GM18526 (cell line): Measurements from ENCODE around the gene LRRC2.

Source experiments
- POLR2A ChIP-seq: IDR thresholded peaks from 3 replicates; pipeline ENCODE4 v1.6.1; 2011; ENCODE audit not compliant: insufficient read length; ENCODE audit errors: extremely low read depth

Gene LRRC2

DNA sequence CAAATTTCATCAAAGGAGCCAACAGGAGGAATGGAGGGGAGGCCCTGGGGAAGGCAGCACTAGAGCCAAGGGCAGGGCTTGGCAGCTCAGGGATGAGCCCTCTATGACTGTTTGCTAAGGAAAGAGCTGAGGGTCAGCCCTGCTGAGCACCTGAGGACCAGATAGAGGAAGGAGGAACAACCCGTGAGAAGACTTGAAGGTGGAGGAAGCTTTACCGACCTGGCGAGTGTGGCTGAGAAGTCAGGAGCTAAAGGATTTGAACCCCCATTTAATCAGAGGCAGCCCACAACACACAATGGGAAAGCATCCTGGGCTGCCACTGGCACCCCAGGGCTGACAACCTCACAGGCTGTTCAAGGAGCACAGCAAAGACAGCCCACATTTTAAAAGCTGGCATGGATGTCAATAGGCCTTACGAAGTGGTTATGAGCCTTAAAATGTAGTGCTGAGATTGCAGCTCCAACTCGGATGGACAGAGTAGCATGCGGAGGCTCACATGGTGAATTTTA lies 20.7 kb upstream of the LRRC2 start:
- TF ChIP-seq POLR2A = no peak

DNA sequence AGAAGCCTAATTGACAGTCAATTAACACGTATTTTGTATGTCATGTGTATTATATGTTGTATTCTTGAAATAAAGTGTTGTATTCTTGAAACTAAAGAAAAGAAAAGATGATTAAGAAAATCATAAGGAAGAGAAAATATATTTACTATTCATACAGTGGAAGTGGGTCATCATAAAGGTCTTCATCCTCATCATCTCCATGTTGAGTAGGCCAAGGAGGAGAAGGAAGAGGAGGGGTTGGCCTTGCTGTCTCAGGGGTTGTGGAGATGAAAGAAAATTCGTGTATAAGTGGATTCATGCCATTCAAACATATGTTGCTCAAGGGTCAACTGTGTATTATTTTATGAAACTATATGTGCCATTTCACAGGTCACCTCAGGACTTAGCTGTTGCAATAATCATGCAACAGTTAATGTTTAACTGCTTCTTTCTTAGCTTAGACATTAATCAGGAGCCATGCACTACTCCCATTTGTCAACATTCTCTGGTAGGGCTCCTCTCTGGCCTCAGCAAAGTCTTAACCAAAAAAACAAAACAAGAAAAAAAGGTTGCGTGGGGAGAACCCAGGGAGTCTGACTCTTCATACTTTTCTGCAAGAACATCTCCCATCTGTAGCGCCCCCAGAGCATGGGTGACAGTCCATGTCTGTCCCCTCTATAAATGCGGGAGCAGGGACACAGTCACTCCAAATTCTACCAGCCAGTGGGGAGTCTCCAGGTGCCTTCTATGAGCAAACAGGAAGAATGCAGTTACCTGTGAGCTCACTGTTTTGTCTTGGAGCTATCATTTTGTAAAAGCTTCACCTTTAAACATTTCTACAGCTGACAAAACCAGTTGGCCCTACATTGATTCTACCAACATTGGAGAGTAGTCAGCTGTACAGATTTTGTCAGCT lies 19.9 kb upstream of the LRRC2 start:
- TF ChIP-seq POLR2A = no peak

DNA sequence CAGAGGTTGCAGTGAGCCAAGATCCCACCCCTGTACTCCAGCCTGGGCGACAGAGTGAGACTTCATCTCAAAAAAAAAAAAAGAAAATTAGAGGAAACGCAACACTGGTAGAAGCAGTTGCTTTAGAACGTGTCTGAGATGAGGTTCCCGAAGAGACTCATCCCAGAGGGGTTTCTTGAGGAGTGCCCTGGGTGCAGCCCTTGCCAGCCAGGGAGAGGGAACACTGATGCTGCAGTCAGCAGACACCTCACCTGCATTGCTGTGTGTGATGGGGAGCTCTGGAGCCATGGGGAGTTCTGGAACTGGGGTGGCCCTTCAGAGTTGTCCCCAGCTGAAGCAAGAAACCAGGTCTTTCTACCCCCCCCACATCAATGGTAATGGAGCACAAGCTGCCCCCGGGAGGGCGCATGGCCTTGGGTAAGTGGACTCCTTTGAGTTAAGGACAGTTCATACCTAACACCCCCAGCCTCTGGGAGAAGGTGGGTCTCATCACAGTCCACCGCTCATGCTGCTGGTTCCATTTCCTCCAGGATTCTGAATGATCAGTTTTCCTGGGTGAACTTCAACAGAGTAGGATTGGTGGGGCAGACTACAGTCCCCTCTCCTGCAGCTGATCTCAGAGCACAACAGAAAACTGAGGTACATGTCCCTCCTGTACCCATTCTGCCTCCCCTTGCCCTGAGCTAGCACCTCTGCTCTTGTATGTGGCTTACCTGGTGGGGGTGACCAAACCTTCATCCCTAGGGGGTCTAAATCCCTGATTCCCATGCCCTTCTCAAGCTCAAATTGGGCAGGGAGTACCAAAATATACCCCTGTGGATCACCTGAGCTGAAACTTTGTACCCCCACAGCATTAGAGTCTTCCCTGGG lies 18.7 kb upstream of the LRRC2 start:
- TF ChIP-seq POLR2A = no peak

DNA sequence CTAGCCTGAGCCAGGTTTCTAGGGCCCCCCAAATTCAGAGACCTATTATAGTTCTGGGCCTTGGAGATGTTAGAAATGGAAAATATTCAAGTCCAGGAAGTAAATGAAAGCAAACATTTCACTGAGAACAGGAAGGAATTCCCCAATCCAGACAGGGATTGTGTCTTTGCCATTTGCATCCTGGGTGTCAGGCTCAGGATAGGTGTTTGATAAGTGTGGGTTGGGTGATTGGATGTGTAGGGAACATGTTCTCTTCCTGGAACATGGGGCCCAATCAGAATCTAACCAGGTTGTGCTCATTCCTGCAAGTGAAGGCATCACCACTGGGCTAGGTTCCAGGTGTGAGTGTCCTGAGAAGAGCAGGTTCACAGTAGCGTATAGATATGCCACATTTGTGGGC lies 14.6 kb upstream of the LRRC2 start:
- no peak for TF ChIP-seq POLR2A

DNA sequence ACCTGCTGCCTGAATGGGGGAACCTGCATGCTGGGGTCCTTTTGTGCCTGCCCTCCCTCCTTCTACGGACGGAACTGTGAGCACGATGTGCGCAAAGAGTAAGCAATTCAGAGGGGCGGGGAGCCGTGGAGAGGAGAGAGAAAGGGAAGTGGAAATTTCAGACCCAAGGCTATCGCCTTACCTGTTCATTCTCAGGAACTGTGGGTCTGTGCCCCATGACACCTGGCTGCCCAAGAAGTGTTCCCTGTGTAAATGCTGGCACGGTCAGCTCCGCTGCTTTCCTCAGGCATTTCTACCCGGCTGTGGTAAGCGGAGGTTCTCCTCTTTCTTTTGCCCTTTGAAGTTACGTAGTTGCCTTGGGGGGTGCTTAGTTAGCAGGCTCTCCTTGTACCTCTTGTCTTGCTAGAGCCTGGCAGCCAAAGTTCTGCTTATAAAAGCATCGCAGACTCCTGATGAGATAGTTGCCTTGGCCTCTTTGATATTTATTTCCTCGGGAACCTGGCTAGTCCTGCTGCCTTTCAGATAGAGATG lies 13.7 kb upstream of the LRRC2 start:
- no peak for TF ChIP-seq POLR2A

DNA sequence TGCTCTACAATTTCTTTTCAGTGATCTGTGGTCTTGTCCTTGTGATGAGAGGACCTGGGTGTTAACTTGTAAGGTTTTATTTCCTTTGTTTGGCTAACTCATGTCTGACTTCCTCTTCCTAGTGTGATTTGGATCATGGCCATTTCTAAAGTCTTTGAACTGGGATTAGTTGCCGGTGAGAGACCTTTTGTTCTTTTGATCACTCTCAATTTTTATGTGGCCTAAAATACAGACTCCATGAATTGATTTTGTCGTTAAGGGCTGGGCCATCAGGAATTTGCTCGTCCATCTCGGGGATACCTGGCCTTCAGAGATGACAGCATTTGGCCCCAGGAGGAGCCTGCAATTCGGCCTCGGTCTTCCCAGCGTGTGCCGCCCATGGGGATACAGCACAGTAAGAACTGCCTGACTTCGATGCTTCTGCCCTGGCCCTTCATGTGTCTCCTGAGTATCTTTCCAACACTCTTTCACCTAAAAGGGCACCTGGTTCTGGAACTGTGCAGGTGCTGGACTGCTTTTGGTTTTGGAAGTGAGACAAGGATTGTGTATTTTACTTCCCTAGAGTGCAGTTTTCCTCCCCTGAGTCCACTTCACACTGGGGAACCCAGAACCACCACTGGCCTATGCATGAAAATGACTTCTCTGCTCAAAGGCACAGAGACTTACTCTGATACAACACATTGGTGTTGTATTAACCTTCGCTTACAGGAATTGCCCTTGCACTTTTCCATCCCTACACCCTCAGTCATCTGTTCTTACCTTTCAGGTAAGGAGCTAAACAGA lies 13.1 kb upstream of the LRRC2 start:
- no peak for TF ChIP-seq POLR2A

DNA sequence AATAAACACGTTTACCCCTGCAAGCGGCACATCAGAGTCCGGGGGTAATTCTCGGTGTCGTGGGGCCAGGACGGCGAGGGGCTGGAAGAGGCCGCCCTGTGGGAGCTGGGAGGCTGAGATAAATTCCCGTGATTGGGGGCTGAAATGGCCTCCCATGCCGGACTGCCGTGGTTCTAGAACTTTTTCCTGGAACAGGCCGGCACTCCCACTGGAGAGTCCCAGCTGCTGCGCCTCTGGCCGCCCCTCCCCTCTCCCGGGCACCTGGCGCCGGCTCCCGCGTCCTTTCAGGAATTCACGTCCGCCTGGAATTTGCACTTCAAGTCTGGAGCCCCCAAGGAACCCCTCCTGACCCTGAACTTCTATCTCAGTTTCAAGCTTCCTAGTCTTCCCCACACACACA lies 10.8 kb upstream of the LRRC2 start:
- TF ChIP-seq POLR2A = no peak

DNA sequence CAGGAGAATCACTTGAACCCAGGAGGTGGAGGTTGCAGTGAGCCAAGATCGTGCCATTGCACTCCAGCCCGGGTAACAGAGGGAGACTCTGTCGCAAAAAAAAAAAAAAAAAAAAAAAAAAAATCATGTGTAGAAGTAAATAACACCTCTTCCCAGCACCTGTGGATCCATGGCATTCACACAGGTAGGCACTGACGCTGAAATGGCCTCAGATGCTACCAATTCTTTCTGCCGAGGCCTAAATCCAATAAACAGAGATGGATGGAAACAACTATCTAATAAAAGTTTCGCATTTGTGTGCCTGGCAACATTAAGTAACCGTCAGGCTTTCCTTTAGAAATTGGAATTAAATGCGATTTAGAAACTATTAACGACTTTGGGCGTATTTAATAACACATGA lies 10.3 kb upstream of the LRRC2 start:
- no peak for TF ChIP-seq POLR2A

DNA sequence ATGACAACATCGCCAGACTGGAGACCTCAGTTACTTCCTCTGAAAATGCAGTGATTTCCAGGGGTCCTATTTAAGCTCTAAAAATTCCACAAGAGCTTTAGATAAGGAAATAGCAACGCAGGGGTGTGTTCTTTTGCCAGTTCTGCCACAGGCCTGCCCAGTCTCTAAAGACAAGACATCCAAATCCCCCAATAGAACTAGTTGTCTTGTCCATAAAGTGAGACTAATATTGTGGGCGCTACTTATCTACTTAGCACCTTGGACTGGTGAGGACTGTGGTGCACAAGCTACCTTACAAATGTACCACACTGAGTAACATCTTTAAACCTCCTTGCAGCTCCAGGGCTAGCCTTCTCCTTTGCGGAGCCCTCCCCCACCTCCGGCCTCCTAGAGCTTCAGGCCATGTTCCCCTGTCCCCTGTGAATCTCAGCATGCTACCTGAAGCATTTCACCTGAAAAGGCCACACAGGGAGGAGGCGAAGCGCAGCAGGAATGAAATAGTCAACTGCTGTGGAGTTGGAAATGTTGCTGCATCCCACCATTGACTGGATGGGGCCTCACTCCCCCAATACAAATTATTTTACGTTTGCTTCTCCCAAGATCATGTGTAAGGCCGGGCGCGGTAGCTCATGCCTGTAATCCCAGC lies 9.6 kb upstream of the LRRC2 start:
- TF ChIP-seq POLR2A = no peak

DNA sequence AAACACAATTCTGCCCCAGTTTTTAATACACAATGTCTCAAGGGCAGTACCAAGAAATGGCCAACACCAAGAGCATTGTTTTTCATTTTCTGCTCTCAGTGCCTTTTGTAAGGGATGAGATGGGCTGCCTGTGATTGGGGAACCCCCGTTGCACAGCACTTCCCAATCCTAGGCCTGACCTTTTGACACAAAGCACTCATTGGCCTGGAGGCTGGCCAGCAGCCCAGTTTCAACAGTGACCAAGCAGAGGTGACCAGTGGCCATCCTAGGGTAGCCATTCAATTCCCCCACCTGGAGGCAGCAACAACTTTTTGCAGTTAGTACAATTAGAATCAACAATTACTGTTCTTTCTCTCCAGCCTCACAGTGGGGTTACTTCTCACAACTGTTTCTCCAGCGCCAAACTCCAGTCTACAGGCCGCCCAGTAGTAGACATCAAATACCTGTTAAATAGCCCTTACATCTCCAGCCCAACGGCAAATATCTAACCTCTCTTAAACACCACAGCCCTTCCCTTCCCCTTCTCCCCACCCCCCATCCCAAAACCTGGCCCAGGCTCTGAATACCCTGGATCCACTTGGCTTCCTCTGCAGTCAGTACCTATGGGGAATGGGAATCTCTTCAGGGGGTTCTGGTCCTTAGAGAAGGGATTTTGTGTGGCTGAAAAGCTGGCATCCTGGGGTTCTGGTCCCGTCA lies 8.9 kb upstream of the LRRC2 start:
- TF ChIP-seq POLR2A = no peak

DNA sequence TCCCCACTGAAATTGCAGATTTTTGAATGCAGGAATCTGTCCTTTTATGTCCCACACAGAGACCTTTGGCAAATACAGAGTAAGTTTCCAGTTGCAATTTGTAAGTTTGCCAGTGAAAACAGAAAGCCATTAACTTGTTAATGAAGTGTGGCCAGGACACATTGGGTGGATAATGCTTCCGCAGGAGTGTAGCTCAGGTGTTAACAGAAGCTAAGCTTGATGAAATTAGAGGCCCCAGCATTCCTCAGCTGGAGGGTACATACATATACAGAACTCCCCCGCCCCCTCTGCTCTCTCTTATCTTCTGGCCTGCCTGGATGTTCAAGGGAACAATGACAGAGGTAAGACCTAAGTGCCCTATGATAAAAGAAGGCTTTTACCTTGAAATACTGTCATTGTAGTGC lies 8.1 kb upstream of the LRRC2 start:
- TF ChIP-seq POLR2A = no peak

DNA sequence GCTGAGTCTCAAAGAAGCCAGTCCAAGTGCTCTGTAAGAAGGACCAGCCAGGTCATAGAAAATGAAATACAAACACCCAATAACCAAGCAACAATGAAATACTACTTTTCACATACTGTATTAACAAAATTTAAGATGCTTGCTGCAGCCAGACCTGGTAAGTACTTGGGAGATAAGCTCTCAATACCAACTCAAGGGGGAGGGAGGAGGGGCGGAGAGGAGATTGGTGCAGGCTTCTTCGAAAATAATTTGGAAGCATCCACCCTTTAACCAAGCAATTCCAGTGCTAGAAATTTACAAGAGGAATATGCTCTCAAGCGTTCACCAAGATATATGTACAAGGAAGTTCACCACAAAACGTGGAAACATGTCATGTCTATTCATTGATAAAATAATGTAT lies 7.6 kb upstream of the LRRC2 start:
- TF ChIP-seq POLR2A = no peak

DNA sequence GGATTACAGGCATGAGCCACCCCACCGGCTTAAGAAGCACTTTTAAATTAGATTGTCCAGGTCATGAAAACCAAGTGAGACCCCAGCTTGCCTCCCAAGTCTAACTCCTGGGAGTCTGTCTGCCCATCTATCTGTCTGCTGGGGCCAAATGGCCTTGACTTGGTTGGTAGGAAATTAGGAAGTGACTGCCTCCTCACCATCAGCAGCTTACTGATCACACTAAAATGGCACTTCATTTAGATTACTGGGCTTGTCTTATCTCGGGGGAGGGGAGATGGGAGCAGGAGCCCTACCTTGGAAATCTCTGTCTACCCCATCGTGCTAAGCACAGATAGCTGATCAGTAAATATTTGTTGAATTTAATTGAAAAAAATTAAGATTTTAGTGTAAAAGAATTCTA lies 5.6 kb upstream of the LRRC2 start:
- no peak for TF ChIP-seq POLR2A

DNA sequence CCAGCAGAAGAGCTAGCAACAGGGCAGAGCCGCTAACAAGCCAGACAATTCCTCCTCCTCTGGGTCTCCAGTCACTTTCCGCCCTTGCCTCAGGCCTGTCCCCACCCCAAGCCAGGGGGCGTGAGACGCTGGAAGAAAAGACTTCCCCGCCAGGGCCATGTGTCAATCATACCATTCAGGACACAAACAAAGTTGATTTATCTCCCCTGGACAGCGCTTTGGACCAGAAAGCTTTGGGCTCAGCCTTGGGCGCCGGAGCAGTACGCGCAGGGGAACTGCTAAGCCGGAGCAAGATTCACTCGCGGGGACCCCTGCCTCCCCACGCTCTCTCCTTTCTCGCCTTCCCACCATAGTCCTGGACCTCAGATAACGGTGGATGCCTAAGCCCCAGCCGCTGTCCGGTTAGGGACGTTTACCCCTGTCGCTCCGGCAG lies 479 bp downstream of the LRRC2 start:
- no peak for TF ChIP-seq POLR2A
